ENCODE measurements around the gene UQCC2.
A peak's percentile ranks its signal among the peaks of the same experiment; 100 is the strongest.

UQCC2 gene

DNA sequence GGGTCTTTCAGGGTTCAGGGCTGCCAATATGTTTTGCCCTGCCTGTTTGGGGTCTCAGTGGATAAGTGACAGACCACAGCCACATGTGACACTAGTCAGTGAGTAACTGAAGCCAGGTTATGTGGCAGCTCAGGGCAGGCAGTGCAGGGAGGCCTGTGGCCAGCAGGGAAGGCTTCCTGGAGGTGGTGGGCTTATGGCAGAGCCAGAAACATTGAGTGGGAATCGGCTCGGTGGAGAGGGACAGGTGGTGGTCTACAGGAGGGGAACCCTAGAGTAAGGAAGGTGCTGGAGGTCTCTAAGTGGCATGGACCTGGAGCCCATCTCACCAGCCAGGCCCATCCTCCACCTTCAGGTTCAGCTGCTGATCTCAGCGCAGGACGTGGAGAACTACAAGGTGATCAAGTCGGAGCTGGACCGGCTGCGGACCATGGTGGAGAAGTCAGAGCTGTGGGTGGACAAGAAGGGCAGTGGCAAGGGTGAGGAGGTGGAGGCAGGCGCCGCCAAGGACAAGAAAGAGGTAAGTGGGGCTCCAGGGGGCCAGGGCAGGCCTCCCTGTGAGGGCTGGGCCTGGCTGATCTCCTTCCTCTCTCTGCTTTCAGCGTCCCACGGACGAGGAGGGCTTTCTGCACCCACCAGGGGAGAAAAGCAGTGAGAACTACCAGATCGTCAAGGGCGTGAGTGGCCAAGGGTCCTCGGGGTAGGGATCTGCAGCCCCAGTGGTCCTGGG lies 34.9 kb downstream of the UQCC2 start:
- no peak for DNase-seq (ENCODE audit: low read depth in 2 of 2)

DNA sequence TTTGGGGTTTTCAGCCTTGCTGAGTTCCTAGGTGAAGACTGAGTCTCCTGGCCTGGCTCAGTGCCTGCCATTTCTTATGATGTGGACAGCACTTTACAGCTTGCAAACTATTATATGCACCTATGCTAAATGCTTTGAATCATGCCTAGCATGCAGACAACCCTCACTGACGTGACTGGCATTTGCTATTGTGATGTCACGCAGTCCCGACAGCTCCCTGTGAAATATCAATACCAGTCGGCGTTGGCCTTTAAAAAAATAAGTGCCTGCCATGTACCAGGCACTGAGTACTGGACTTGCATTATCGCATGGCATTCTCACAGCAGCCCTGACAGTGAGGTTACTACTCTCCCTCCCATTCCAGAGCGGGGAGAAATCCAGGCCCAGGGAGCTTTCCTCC lies 35.5 kb downstream of the UQCC2 start:
- DNase-seq (ENCODE audit: low read depth in 2 of 2), result no peak

- DNase-seq (ENCODE audit: low read depth in 2 of 2), result no peak
Measured at GRCh38 chr6:33673851-33674250, 37.6 kb downstream of the UQCC2 start.

DNA sequence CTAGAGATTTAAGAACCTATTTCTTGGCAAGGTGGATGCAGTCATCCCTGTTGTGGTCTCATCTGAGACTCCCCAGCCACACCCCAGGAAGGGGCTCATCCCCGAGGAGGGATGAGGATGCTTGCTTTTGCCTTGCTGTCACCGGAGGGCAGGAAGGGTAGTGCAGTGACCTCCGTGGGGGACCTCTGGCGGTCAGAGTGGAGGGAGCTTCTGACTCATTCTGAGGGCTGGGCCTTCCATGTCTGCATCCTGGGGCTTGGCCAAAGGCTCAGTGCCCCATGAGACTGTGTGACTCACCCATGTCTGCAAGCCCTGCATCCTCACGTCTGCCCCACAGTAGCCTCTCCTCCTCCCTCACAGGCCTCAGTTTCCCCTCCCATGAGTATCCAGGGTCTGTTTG lies 38.7 kb downstream of the UQCC2 start:
- DNase-seq (ENCODE audit: low read depth in 2 of 2), result no peak

DNA sequence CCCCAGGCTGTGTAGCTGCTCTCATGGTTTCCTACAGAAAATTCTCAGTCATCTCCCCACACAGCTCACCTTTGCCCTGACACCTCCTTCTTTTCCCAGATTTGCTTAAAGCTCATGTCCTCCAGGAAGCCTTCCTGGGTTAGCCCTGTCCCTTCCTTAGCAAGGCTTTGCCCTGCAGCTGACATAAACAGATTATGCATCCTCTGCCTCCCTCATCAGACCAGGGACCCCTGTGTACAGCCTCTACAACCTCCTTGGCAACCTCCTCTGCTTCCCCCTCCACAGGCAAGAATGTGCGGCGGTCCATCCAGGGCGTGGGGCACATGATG lies 39.8 kb downstream of the UQCC2 start:
- DNase-seq (ENCODE audit: low read depth in 2 of 2), result no peak

GRCh38 chr6:33670971-33671743 lies 40.3 kb downstream of the UQCC2 start:
- no peak for DNase-seq (ENCODE audit: low read depth in 2 of 2)

GRCh38 chr6:33670086-33670660 lies 41.3 kb downstream of the UQCC2 start:
- DNase-seq (ENCODE audit: low read depth in 2 of 2), result no peak

- peak; percentile 31 to 40 for DNase-seq (ENCODE audit: low read depth in 2 of 2)
Measured at GRCh38 chr6:33668914-33669313, 42.6 kb downstream of the UQCC2 start.

- DNase-seq (ENCODE audit: low read depth in 2 of 2), result no peak
Measured at GRCh38 chr6:33668328-33668727, 43.2 kb downstream of the UQCC2 start.

GRCh38 chr6:33667776-33668175 lies 43.7 kb downstream of the UQCC2 start:
- DNase-seq (ENCODE audit: low read depth in 2 of 2), result no peak

GRCh38 chr6:33667072-33667471 lies 44.4 kb downstream of the UQCC2 start:
- no peak for DNase-seq (ENCODE audit: low read depth in 2 of 2)

GRCh38 chr6:33665957-33666356 lies 45.5 kb downstream of the UQCC2 start:
- no peak for DNase-seq (ENCODE audit: low read depth in 2 of 2)

GRCh38 chr6:33664506-33665057 lies 46.9 kb downstream of the UQCC2 start:
- DNase-seq (ENCODE audit: low read depth in 2 of 2), result no peak

DNA sequence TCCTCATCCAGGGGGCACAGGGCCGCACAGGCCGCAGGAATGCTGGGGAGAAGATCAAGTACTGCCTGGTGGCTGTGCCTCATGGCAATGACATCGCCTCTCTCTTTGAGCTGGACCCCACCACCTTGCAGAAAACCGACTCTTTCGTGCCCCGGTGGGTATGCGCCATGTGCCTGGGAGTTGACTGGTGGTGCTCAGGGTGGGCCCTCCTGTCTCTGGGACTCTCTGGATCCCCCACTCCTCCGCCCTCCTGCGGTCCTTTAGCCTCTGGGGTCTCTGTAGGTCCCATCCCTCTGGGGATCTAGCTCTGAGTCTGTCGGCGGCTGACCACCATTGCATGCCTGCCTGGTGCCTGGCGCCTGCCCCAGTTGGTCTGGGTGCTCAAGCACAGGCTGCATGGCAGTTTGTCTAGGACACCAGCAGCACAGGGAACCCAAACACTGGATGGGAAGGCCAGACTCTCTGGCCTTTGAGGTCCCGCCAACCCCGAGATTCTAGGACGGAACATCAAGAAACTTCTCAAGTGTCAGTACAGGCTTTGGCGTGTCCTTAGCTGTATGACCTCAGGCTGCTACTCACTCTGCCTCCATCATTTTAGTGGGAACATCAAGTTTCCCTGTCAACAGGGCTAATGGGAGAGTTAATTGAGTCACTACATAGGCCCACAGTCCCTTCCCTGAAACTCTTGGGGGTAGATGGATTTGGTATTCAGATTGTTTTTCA lies 47.6 kb downstream of the UQCC2 start:
- no peak for DNase-seq (ENCODE audit: low read depth in 2 of 2)

GRCh38 chr6:33663028-33663427 lies 48.5 kb downstream of the UQCC2 start:
- no peak for DNase-seq (ENCODE audit: low read depth in 2 of 2)

- no peak for DNase-seq (ENCODE audit: low read depth in 2 of 2)
Measured at GRCh38 chr6:33662318-33662717, 49.2 kb downstream of the UQCC2 start.

DNA sequence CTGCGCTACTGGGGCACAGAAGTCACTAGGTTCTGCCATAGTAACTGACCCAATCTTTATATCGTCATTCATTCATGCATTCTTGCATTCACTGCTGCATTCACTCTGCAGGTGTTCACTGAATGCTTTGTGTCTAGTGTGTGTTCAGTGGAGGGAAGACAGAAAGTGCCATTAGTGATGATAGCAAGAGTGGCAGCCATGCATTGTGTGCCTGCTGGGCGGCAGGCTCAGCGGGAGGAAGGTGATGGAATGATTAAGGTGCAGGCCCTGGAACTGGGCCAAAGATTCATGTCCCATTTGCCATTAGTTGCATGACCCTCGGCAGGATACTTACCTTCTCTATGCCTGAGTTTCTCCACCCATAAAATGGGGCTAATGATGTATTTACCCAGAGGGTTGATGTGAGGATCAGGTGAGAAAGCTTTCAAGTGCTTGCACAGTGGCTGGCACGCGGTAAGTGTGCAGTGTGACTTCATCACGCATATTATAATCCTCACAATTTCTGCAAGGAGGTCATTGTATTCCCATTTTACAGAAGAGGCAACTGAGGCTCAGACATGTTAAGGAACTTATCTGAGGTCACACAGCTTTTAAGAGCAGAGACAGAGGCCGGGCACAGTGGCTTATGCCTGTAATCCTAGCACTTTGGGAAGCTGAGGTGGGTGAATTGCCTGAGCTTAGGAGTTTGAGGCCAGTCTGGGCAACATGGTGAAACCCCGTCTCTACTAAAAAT lies 50.2 kb downstream of the UQCC2 start:
- no peak for DNase-seq (ENCODE audit: low read depth in 2 of 2)

GRCh38 chr6:33659986-33660385 lies 51.5 kb downstream of the UQCC2 start:
- no peak for DNase-seq (ENCODE audit: low read depth in 2 of 2)

- no peak for DNase-seq (ENCODE audit: low read depth in 2 of 2)
Measured at GRCh38 chr6:33658982-33659689, 52.4 kb downstream of the UQCC2 start.

- DNase-seq (ENCODE audit: low read depth in 2 of 2), result no peak
Measured at GRCh38 chr6:33656844-33657243, 54.7 kb downstream of the UQCC2 start.
